ENCODE measurements around the gene TNP2. TPM values are rescaled to one million over a fixed set of nuclear protein-coding genes. Genes with fewer than 3 reads are reported as not detected.

TNP2 gene
- total and polyA plus RNA-seq, 2 donors from 2014 or later, result not detected

- H3K36me3 ChIP-seq (ENCODE audit: control insufficient read depth in 2 of 3, insufficient read depth in 3 of 3, low read length in 3 of 3), result no peaks in the 10 kb centered on the region
- DNase-seq (peak in 4 of 5 donors; percentile 68 to 88 (median 86)), FAIRE-seq (no peak)
- H3K4me3 ChIP-seq (ENCODE audit: low read length in 3 of 3), result peak overlapping the region in 2 of 3 donors; percentile 12
- H3K27me3 ChIP-seq (ENCODE audit: control insufficient read depth, insufficient read depth, low read length), result no peaks in the 10 kb centered on the region
- intact Hi-C loops (cut with DNase I), result no loop called here
- H3K4me1 ChIP-seq (ENCODE audit: control insufficient read depth in 2 of 3, insufficient read depth in 2 of 3, low read depth in 1 of 3, low read length in 3 of 3), result peaks cover 0 to 24% (median 6%) of the 10 kb centered on the region in 3 donors
- H3K9ac ChIP-seq (ENCODE audit: low read length in 3 of 3), result no peak overlapping the region
- TF ChIP-seq CTCF (IDR thresholded peaks at IDR 0.05; ENCODE audit: borderline replicate concordance, extremely low read depth, insufficient read depth), result no peak
- peak overlapping the region in 1 of 2 donors; percentile 52 for H3K27ac ChIP-seq (ENCODE audit: low read depth in 2 of 2, low read length in 2 of 2)
- H3K9me3 ChIP-seq (ENCODE audit: control insufficient read depth in 2 of 3, insufficient read depth in 1 of 3, low read length in 3 of 3), result no peaks in the 10 kb centered on the region
These were observed 43.8 kb upstream of the TNP2 start for GRCh38 chr16:11312718-11313492.

GRCh38 chr16:11310997-11311561, 42.0 kb upstream of the TNP2 start:
- no peak for DNase-seq

GRCh38 chr16:11310634-11310977, 41.5 kb upstream of the TNP2 start:
- Histone ChIP-seq H3K4me3 (ENCODE audit: low read length in 3 of 3) (no peak overlapping the region), H3K27me3 (ENCODE audit: control insufficient read depth, insufficient read depth, low read length) (no peaks in the 10 kb centered on the region), H3K36me3 (ENCODE audit: control insufficient read depth in 2 of 3, insufficient read depth in 3 of 3, low read length in 3 of 3) (no peaks in the 10 kb centered on the region), H3K4me1 (ENCODE audit: control insufficient read depth in 2 of 3, insufficient read depth in 2 of 3, low read depth in 1 of 3, low read length in 3 of 3) (peaks cover 0 to 21% (median 6%) of the 10 kb centered on the region in 3 donors), H3K9me3 (ENCODE audit: control insufficient read depth in 2 of 3, insufficient read depth in 1 of 3, low read length in 3 of 3) (no peaks in the 10 kb centered on the region), H3K27ac (ENCODE audit: low read depth in 2 of 2, low read length in 2 of 2) (peak overlapping the region in 1 of 2 donors; percentile 69), H3K9ac (ENCODE audit: low read length in 3 of 3) (no peak overlapping the region)
- intact Hi-C loops (cut with DNase I), result no loop called here
- no peak for DNase-seq
- no peak for TF ChIP-seq CTCF (IDR thresholded peaks at IDR 0.05; ENCODE audit: borderline replicate concordance, extremely low read depth, insufficient read depth)
- FAIRE-seq, result no peak

More at GRCh38 chr16:11310997-11311561, 42.0 kb upstream of the TNP2 start:
- Histone ChIP-seq H3K27me3 (ENCODE audit: control insufficient read depth, insufficient read depth, low read length) (no peaks in the 10 kb centered on the region), H3K4me3 (ENCODE audit: low read length in 3 of 3) (no peak overlapping the region), H3K36me3 (ENCODE audit: control insufficient read depth in 2 of 3, insufficient read depth in 3 of 3, low read length in 3 of 3) (no peaks in the 10 kb centered on the region), H3K9me3 (ENCODE audit: control insufficient read depth in 2 of 3, insufficient read depth in 1 of 3, low read length in 3 of 3) (no peaks in the 10 kb centered on the region), H3K4me1 (ENCODE audit: control insufficient read depth in 2 of 3, insufficient read depth in 2 of 3, low read depth in 1 of 3, low read length in 3 of 3) (peaks cover 0 to 23% (median 6%) of the 10 kb centered on the region in 3 donors), H3K27ac (ENCODE audit: low read depth in 2 of 2, low read length in 2 of 2) (peak overlapping the region in 1 of 2 donors; percentile 69), H3K9ac (ENCODE audit: low read length in 3 of 3) (no peak overlapping the region)
- FAIRE-seq, result no peak
- no peak for TF ChIP-seq CTCF (IDR thresholded peaks at IDR 0.05; ENCODE audit: borderline replicate concordance, extremely low read depth, insufficient read depth)
- intact Hi-C loops (cut with DNase I), result no loop called here

All from kidney (tissue), 14 donors.